HCT116 (cell line): ENCODE data around the gene EIF2AK2.

Source experiments
- CEBPB ChIP-seq: IDR thresholded peaks from 2 replicates; pipeline ENCODE4 v1.6.1; 2012; ENCODE audit warnings: low read depth
- EZH2 ChIP-seq: fragments of 200-600 bp; sonication (generic); IDR thresholded peaks from 2 replicates; pipeline ENCODE4 v1.6.1; 2017; ENCODE audit warnings: antibody characterized with exemption, mixed run types
- POLR2A ChIP-seq: IDR thresholded peaks from 2 replicates; pipeline ENCODE4 v1.7.0; 2011; ENCODE audit warnings: borderline replicate concordance; ENCODE audit not compliant: insufficient read depth, insufficient read length; ENCODE audit errors: extremely low read depth
- POLR2AphosphoS5 ChIP-seq: IDR thresholded peaks from 2 replicates; pipeline ENCODE4 v1.6.1; 2011; ENCODE audit warnings: mild to moderate bottlenecking, low read depth, low read length, moderate library complexity
- RAD21 ChIP-seq: IDR thresholded peaks from 2 replicates; pipeline ENCODE4 v1.6.1; 2012; ENCODE audit warnings: low read depth, mild to moderate bottlenecking
- SIN3A ChIP-seq: IDR thresholded peaks from 2 replicates; pipeline ENCODE4 v1.6.1; 2012; ENCODE audit warnings: low read depth
- SRF ChIP-seq: IDR thresholded peaks from 2 replicates; pipeline ENCODE4 v1.6.1; 2012; ENCODE audit warnings: low read depth
- ZNF274 ChIP-seq: fragments of 200-500 bp; sonication (Bioruptor generic); IDR thresholded peaks from 2 replicates; pipeline ENCODE4 v1.6.1; 2014; ENCODE audit warnings: mild to moderate bottlenecking, low read depth, low read length, inconsistent platforms
- TF ChIP-seq, protein P1 (sequence below): IDR thresholded peaks from 2 replicates; pipeline ENCODE4 v1.6.1; 2011; ENCODE audit warnings: mild to moderate bottlenecking, low read length, moderate library complexity; ENCODE audit not compliant: insufficient replicate concordance; ENCODE audit errors: extremely low read depth
- TF ChIP-seq, protein P2 (sequence below), 3 experiments: fragments of 200-600 bp in 1 of 3; sonication (generic) in 1 of 3; IDR thresholded peaks in 2 of 3; conservative IDR thresholded peaks in 1 of 3; 2 replicates each; pipeline ENCODE4 v1.5.1; 2012 to 2017; ENCODE audit warnings: low read depth in 2 of 3, low read length in 2 of 3, antibody characterized with exemption in 1 of 3, borderline replicate concordance in 1 of 3, control low read depth in 1 of 3, mild to moderate bottlenecking in 1 of 3, mixed read lengths in 1 of 3, mixed run types in 1 of 3, moderate library complexity in 1 of 3; ENCODE audit not compliant: insufficient read depth in 1 of 3

DNA sequence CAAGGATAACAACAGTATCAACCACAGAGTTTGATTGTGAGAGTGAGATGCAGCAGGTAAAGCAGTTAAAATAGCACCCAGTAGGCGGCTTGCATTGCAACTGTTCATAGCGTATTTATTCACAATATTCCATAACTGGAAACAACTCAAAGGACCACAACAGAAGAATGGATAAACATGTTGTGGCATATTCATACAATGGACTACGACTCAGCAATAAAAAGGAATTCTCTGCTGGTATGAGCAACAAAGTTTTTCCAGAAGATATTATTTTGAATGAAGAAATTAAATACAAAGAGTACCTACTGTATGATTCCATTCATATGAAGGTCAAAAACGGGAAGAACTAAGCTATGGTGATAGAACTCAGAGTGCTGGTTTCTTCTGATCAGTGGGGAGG is 47.3 kb downstream of the EIF2AK2 start:
- TF ChIP-seq SIN3A (no peak), POLR2A (no peak), RAD21 (no peak), ZNF274 (no peak), EZH2 (no peak), POLR2AphosphoS5 (no peak), SRF (no peak), CEBPB (no peak)
- TF ChIP-seq, protein P1, sequence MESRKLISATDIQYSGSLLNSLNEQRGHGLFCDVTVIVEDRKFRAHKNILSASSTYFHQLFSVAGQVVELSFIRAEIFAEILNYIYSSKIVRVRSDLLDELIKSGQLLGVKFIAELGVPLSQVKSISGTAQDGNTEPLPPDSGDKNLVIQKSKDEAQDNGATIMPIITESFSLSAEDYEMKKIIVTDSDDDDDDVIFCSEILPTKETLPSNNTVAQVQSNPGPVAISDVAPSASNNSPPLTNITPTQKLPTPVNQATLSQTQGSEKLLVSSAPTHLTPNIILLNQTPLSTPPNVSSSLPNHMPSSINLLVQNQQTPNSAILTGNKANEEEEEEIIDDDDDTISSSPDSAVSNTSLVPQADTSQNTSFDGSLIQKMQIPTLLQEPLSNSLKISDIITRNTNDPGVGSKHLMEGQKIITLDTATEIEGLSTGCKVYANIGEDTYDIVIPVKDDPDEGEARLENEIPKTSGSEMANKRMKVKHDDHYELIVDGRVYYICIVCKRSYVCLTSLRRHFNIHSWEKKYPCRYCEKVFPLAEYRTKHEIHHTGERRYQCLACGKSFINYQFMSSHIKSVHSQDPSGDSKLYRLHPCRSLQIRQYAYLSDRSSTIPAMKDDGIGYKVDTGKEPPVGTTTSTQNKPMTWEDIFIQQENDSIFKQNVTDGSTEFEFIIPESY: no peak
- TF ChIP-seq, protein P2, sequence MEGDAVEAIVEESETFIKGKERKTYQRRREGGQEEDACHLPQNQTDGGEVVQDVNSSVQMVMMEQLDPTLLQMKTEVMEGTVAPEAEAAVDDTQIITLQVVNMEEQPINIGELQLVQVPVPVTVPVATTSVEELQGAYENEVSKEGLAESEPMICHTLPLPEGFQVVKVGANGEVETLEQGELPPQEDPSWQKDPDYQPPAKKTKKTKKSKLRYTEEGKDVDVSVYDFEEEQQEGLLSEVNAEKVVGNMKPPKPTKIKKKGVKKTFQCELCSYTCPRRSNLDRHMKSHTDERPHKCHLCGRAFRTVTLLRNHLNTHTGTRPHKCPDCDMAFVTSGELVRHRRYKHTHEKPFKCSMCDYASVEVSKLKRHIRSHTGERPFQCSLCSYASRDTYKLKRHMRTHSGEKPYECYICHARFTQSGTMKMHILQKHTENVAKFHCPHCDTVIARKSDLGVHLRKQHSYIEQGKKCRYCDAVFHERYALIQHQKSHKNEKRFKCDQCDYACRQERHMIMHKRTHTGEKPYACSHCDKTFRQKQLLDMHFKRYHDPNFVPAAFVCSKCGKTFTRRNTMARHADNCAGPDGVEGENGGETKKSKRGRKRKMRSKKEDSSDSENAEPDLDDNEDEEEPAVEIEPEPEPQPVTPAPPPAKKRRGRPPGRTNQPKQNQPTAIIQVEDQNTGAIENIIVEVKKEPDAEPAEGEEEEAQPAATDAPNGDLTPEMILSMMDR (IDR thresholded peaks at IDR 0.05 in 2 of 3, conservative IDR thresholded peaks at IDR 0.05 in 1 of 3; ENCODE audit: borderline replicate concordance in 1 of 3, insufficient read depth in 1 of 3, low read depth in 2 of 3, low read length in 2 of 3): no peak
